Skeletal muscle tissue (tissue), 4 donors: ENCODE measurements around the gene PHLDB3. TPM values are rescaled to one million over a fixed set of nuclear protein-coding genes. Genes with fewer than 3 reads are reported as not detected.
"Not testable (repeated sequence)": the region's sequence is repeated elsewhere in the genome, so short reads cannot be mapped to it uniquely, and the experiment has no call there.

Experiments used
- H3K27ac ChIP-seq: one replicate; pipeline ENCODE4 v1.7.0; 2013; ENCODE audit warnings: mild to moderate bottlenecking, low read depth, low read length, inconsistent platforms
- H3K27me3 ChIP-seq, 3 donors: one replicate each; pipeline ENCODE4 v1.7.0; 2013; ENCODE audit warnings: low read length in 3 of 3; ENCODE audit not compliant: control insufficient read depth in 3 of 3, insufficient read depth in 3 of 3
- H3K36me3 ChIP-seq, 3 donors: one replicate each; pipeline ENCODE4 v1.7.0; 2013; ENCODE audit warnings: low read length in 3 of 3; ENCODE audit not compliant: control insufficient read depth in 3 of 3, insufficient read depth in 3 of 3
- H3K4me1 ChIP-seq, 3 donors: one replicate each; pipeline ENCODE4 v1.7.0; 2013; ENCODE audit warnings: low read length in 3 of 3, mild to moderate bottlenecking in 3 of 3; ENCODE audit not compliant: control insufficient read depth in 3 of 3, insufficient read depth in 3 of 3
- H3K4me3 ChIP-seq, 3 donors: one replicate each; pipeline ENCODE4 v1.7.0; 2013; ENCODE audit warnings: low read length in 3 of 3
- H3K9ac ChIP-seq, 3 donors: one replicate each; pipeline ENCODE4 v1.7.0; 2013; ENCODE audit warnings: low read length in 3 of 3, mild to moderate bottlenecking in 3 of 3, moderate library complexity in 2 of 3, low read depth in 1 of 3
- H3K9me3 ChIP-seq, 3 donors: one replicate each; pipeline ENCODE4 v1.7.0; 2013; ENCODE audit warnings: low read length in 3 of 3; ENCODE audit not compliant: control insufficient read depth in 3 of 3
- total RNA-seq: library from RNA; depleted of rRNA; stranded (reverse); fragments of >200 nt; gene quantifications from one replicate; pipeline ENCODE4 v1.2.3, GENCODE V29; 2014
- donor health status: Osteomylitis.

The PHLDB3 gene
- total RNA-seq, 1 donor from 2014 or later: 4.7 TPM

GRCh38 chr19:43452582-43452981 lies 52.0 kb downstream of the PHLDB3 start:
- Histone ChIP-seq H3K4me3 (no peak overlapping the region), H3K27me3 (no peaks in the 10 kb centered on the region), H3K4me1 (peaks cover 0 to 2% (median 0%) of the 10 kb centered on the region in 3 donors), H3K27ac (no peak overlapping the region), H3K36me3 (no peaks in the 10 kb centered on the region), H3K9ac (no peak overlapping the region), H3K9me3 (no peaks in the 10 kb centered on the region)

DNA sequence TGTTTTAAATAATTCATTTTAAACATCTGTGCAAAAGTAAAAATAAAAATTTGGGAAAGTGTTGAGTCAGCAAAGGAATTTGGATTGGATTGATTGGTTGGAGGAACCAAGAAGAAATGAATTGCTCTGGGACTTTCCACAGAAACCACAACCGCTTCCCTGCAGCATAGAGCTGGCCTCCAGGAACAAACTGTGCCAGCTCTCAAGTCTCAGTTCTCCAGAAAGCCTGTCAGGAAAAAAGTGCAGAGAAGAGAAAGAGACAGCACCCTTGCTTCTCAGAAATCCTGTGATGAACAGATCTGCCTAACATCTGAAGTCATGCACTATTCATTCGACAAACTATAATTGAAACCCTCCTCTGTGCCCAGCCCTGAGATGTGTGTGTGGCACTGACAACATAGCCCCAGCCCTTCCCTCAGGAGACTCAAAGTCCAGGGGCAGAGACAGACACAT lies 54.0 kb downstream of the PHLDB3 start:
- no peaks in the 10 kb centered on the region for H3K27me3 ChIP-seq
- H3K4me1 ChIP-seq: peaks cover 2% of the 10 kb centered on the region in 3 donors
- H3K9ac ChIP-seq: no peak overlapping the region
- H3K27ac ChIP-seq: no peak overlapping the region
- H3K4me3 ChIP-seq: no peak overlapping the region
- no peaks in the 10 kb centered on the region for H3K36me3 ChIP-seq
- no peaks in the 10 kb centered on the region for H3K9me3 ChIP-seq

DNA sequence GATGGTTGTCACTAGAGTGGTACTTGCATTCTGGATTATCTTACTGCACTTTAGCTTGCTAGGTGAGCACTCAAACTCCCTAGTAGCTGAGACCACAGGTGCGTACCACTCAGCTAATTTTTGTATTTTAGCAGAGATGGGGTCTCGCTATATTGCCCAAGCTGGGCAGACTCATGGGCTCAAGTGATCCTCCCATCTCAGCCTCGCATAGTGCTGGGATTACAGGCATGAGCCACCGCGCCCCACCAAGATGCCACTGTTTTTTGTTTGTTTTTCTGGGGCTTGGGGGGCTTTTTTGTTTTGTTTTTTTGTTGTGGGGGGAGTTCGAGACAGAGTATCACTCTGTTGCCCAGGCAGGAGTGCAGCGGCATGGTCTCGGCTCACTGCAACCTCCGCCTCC lies 56.9 kb downstream of the PHLDB3 start:
- H3K36me3 ChIP-seq: no peaks in the 10 kb centered on the region
- H3K27ac ChIP-seq: no peak overlapping the region
- no peak overlapping the region for H3K4me3 ChIP-seq
- no peaks in the 10 kb centered on the region for H3K9me3 ChIP-seq
- peaks cover 2% of the 10 kb centered on the region in 3 donors for H3K4me1 ChIP-seq
- H3K27me3 ChIP-seq: no peaks in the 10 kb centered on the region
- no peak overlapping the region for H3K9ac ChIP-seq

DNA sequence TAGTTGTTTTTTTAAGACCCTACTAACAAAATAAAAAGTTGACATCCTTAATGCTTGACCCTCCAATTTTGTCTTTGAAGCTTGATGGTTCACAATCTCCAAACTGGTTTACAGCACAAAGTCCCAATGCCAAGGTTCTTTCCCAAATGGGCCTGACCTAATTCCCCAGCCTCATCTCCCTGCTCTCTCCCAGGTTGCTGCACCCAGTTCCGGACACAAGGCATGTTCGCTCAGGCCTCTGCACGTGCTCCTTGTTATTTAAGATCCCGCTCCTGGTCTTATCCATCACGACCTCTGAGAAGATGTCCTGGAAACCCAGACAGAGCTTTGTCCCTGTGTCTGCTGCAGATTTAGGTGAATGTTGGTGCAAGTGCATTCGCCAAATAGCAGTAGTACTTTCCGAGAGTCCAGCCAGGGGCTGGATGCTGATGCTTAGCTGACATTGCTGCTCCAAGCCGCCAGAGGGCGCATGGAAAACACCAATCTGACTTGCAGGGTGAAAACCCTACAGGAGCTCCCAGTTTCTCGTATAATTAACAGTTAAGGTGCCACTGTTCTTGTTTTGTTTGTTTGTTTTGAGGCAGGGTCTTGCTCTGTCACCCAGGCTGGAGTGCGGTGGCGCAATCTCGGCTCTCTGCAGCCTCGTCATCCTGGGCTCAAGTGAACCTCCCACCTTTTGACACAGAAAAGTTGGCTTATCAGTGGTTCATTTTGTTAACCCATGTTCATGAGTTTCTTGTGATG lies 57.6 kb downstream of the PHLDB3 start:
- Histone ChIP-seq H3K9ac (peak overlapping the region in 1 of 3 donors; percentile 55), H3K4me1 (peaks cover 2% of the 10 kb centered on the region in 3 donors), H3K27me3 (no peaks in the 10 kb centered on the region), H3K9me3 (no peaks in the 10 kb centered on the region), H3K4me3 (no peak overlapping the region), H3K36me3 (no peaks in the 10 kb centered on the region), H3K27ac (no peak overlapping the region)

DNA sequence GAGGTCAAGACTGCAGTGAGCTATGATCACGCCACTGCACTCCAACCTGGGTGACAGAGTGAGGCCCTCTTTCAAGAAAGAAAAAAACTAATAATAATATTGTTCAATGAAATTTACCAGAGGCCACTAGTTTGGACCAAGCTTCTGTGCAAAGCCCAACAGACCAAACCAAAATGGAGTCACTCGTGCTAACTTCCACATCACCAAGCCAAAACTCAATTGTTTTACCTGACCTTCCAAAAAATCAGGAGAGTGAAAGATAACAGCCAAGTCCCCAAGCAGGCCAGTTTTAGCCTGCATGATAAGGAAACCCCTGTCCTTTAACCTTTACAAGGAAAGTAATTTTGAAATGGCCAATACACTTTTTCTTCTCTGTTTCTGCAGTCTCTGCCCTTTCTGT lies 59.1 kb downstream of the PHLDB3 start:
- Histone ChIP-seq H3K27ac (no peak overlapping the region), H3K9me3 (no peaks in the 10 kb centered on the region), H3K36me3 (no peaks in the 10 kb centered on the region), H3K4me3 (no peak overlapping the region), H3K9ac (no peak overlapping the region), H3K27me3 (no peaks in the 10 kb centered on the region), H3K4me1 (peaks cover 0 to 2% (median 2%) of the 10 kb centered on the region in 3 donors)

DNA sequence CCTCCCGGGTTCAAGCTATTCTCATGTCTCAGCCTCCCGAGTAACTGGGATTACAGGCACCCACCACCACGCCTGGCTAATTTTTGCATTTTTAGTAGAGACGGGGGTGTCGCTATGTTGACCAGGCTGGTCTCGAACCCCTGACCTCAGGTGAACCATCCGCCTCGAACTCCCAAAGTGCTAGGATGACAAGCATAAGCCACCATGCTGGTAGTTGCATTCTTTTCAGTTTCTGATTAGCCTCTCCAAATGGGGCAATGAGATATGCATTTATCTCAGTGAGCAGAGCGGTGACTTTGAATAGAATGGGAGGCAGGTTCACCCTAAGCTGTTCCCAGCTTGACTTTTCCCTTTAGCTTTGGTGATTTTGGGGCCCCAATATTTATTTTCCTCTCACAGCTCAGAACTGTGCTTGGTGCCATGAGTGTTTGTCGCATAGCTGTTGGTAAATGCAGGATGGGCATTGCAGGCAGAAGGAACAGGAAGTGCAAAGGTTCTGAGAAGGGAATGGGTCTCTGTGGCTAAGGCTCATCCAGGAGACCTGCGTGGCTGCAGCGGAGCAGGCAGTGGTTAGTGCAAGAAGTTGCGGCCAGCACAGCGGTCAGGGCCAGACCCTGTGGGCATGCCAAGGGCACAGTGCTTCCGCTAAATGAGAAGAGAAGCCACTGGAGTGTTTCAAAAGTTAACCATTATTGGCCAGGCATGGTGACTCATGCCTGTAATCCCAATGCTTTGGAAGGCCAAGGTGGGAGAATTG lies 59.8 kb downstream of the PHLDB3 start:
- no peaks in the 10 kb centered on the region for H3K9me3 ChIP-seq
- H3K9ac ChIP-seq: no peak overlapping the region
- H3K27me3 ChIP-seq: no peaks in the 10 kb centered on the region
- H3K4me1 ChIP-seq: peaks cover 0 to 2% (median 2%) of the 10 kb centered on the region in 3 donors
- no peak overlapping the region for H3K4me3 ChIP-seq
- no peak overlapping the region for H3K27ac ChIP-seq
- H3K36me3 ChIP-seq: no peaks in the 10 kb centered on the region

GRCh38 chr19:43444091-43444490 lies 60.5 kb downstream of the PHLDB3 start:
- not testable (repeated sequence) for H3K4me3 ChIP-seq, H3K9me3 ChIP-seq, H3K4me1 ChIP-seq, H3K36me3 ChIP-seq, H3K27me3 ChIP-seq, H3K9ac ChIP-seq, H3K27ac ChIP-seq

- Histone ChIP-seq H3K4me1 (peaks cover 0 to 10% (median 0%) of the 10 kb centered on the region in 3 donors), H3K27ac (no peak overlapping the region), H3K27me3 (peaks cover 0 to 4% (median 0%) of the 10 kb centered on the region in 3 donors), H3K4me3 (no peak overlapping the region), H3K9ac (no peak overlapping the region), H3K36me3 (no peaks in the 10 kb centered on the region), H3K9me3 (no peaks in the 10 kb centered on the region)
Measured at GRCh38 chr19:43441716-43442115, 62.8 kb downstream of the PHLDB3 start.

GRCh38 chr19:43439709-43440063 lies 64.9 kb downstream of the PHLDB3 start:
- Histone ChIP-seq H3K27ac (no peak overlapping the region), H3K27me3 (peaks cover 0 to 4% (median 0%) of the 10 kb centered on the region in 3 donors), H3K4me3 (no peak overlapping the region), H3K36me3 (no peaks in the 10 kb centered on the region), H3K9me3 (no peaks in the 10 kb centered on the region), H3K4me1 (peaks cover 0 to 10% (median 0%) of the 10 kb centered on the region in 3 donors), H3K9ac (no peak overlapping the region)

GRCh38 chr19:43439032-43439708 lies 65.4 kb downstream of the PHLDB3 start:
- H3K36me3 ChIP-seq: no peaks in the 10 kb centered on the region
- H3K9ac ChIP-seq: no peak overlapping the region
- peaks cover 0 to 4% (median 0%) of the 10 kb centered on the region in 3 donors for H3K27me3 ChIP-seq
- H3K9me3 ChIP-seq: no peaks in the 10 kb centered on the region
- no peak overlapping the region for H3K27ac ChIP-seq
- H3K4me3 ChIP-seq: no peak overlapping the region
- H3K4me1 ChIP-seq: peaks cover 0 to 10% (median 0%) of the 10 kb centered on the region in 3 donors
